SK-N-SH (cell line): ENCODE data around the gene GTF3C1. TPM values are rescaled to one million over a fixed set of nuclear protein-coding genes. Genes with fewer than 3 reads are reported as not detected.

Source experiments
- CTCF ChIA-PET: fragments of 300-600, 350-600 bp; formaldehyde crosslinking; extraction: SDS; loops from one replicate; lab custom pipeline; 2021; lab: Yijun Ruan, JAX
- POLR2A ChIA-PET: fragments of 350-600 bp; sonication (Branson Sonifier 250); formaldehyde crosslinking; extraction: SDS; loops from one replicate; lab custom pipeline; 2020; ENCODE audit warnings: antibody characterized with exemption, inconsistent platforms; lab: Yijun Ruan, JAX
- DNase-seq: peaks from one replicate; pipeline ENCODE4 v3.0.0; 2012
- H2AFZ ChIP-seq: fragments of 200-600 bp; sonication (generic); 2 replicates; pipeline ENCODE4 v1.8.1; 2016; ENCODE audit warnings: antibody characterized with exemption, mild to moderate bottlenecking, low read depth
- H3F3A ChIP-seq: fragments of 200-600 bp; sonication (generic); replicated peaks from 2 replicates; pipeline ENCODE3; 2016; ENCODE audit warnings: antibody characterized with exemption, mild to moderate bottlenecking; ENCODE audit not compliant: insufficient read depth
- H3K27ac ChIP-seq, 2 experiments: fragments of 200-500 bp in 1 of 2; fragments of 200-600 bp in 1 of 2; sonication (Bioruptor generic) in 1 of 2; sonication (generic), shearing (Covaris generic) in 1 of 2; 2 replicates each; pipeline versions ENCODE4 v1.5.1 to v1.6.1; 2014 to 2016; ENCODE audit warnings: low read depth in 2 of 2, inconsistent platforms in 1 of 2, low read length in 1 of 2, mild to moderate bottlenecking in 1 of 2, mixed read lengths in 1 of 2
- H3K27me3 ChIP-seq: fragments of 200-600 bp; sonication (generic), shearing (Covaris generic); 2 replicates; pipeline ENCODE4 v1.6.1; 2016; ENCODE audit warnings: mixed run types; ENCODE audit not compliant: insufficient read depth
- H3K36me3 ChIP-seq, 2 experiments: fragments of 200-500 bp in 1 of 2; fragments of 200-600 bp in 1 of 2; sonication (Bioruptor generic) in 1 of 2; sonication (generic) in 1 of 2; replicated peaks in 1 of 2; 2 replicates each; pipeline versions ENCODE3 to v1.5.1; 2014 to 2016; ENCODE audit warnings: low read length in 1 of 2, mild to moderate bottlenecking in 1 of 2; ENCODE audit not compliant: insufficient read depth in 2 of 2, control insufficient read depth in 1 of 2
- H3K4me1 ChIP-seq, 2 experiments: fragments of 200-500 bp in 1 of 2; fragments of 200-600 bp in 1 of 2; sonication (Bioruptor generic) in 1 of 2; sonication (generic), shearing (Covaris generic) in 1 of 2; 2 replicates each; pipeline versions ENCODE4 v1.5.1 to v1.6.1; 2014 to 2016; ENCODE audit warnings: low read depth in 1 of 2, low read length in 1 of 2, mixed run types in 1 of 2; ENCODE audit not compliant: insufficient read depth in 2 of 2, control insufficient read depth in 1 of 2
- H3K4me2 ChIP-seq: fragments of 200-600 bp; sonication (generic), shearing (Covaris generic); 2 replicates; pipeline ENCODE4 v1.6.1; 2017; ENCODE audit warnings: mixed run types
- H3K4me3 ChIP-seq, 2 experiments: fragments of 200-500 bp in 1 of 2; fragments of 200-600 bp in 1 of 2; sonication (Bioruptor generic) in 1 of 2; sonication (generic), shearing (Covaris generic) in 1 of 2; 2 replicates each; pipeline versions ENCODE4 v1.5.1 to v1.8.1; 2014 to 2016; ENCODE audit warnings: low read depth in 2 of 2, inconsistent platforms in 1 of 2, low read length in 1 of 2, mild to moderate bottlenecking in 1 of 2, mixed read lengths in 1 of 2, moderate library complexity in 1 of 2
- H3K79me2 ChIP-seq: fragments of 200-600 bp; sonication (generic); 2 replicates; pipeline ENCODE4 v1.8.1; 2017; ENCODE audit warnings: mild to moderate bottlenecking; ENCODE audit not compliant: insufficient read depth
- H3K9ac ChIP-seq: fragments of 200-600 bp; sonication (generic); 2 replicates; pipeline ENCODE4 v1.6.1; 2017; ENCODE audit warnings: mixed run types
- H3K9me2 ChIP-seq: fragments of 200-600 bp; sonication (generic); 2 replicates; pipeline ENCODE4 v1.6.1; 2017; ENCODE audit warnings: mixed run types
- H3K9me3 ChIP-seq: fragments of 200-600 bp; sonication (generic); 2 replicates; pipeline ENCODE4 v1.6.1; 2017; ENCODE audit warnings: mixed run types, mild to moderate bottlenecking, moderate library complexity
- H4K20me1 ChIP-seq: fragments of 200-600 bp; sonication (generic); 2 replicates; pipeline ENCODE4 v1.6.1; 2017; ENCODE audit warnings: mild to moderate bottlenecking, mixed run types; ENCODE audit not compliant: insufficient read depth
- CHD2 ChIP-seq: fragments of 150-350 bp; IDR thresholded peaks from 2 replicates; pipeline ENCODE4 v1.6.1; 2018; ENCODE audit warnings: low read length; ENCODE audit not compliant: partially characterized antibody
- CTCF ChIP-seq: fragments of 200-600 bp; sonication (generic); IDR thresholded peaks from 2 replicates; pipeline ENCODE4 v1.6.1; 2017; ENCODE audit warnings: antibody characterized with exemption, mild to moderate bottlenecking, moderate library complexity
- ELF1 ChIP-seq: IDR thresholded peaks from 2 replicates; pipeline ENCODE4 v1.4.0; 2012
- EP300 ChIP-seq, 2 experiments: IDR thresholded peaks; 2 replicates each; pipeline versions ENCODE4 v1.4.0 to v1.6.1; 2012; ENCODE audit warnings: borderline replicate concordance in 1 of 2, low read depth in 1 of 2, low read length in 1 of 2
- EZH2phosphoT487 ChIP-seq: fragments of 200-600 bp; sonication (generic); IDR thresholded peaks from 2 replicates; pipeline ENCODE4 v1.6.1; 2017; ENCODE audit warnings: low read depth, mixed run types, mild to moderate bottlenecking, antibody characterized with exemption, moderate library complexity, borderline replicate concordance
- FOSL2 ChIP-seq: IDR thresholded peaks from 2 replicates; pipeline ENCODE4 v1.4.0; 2012; ENCODE audit warnings: low read depth, mild to moderate bottlenecking, moderate library complexity, borderline replicate concordance
- GABPA ChIP-seq: IDR thresholded peaks from 2 replicates; pipeline ENCODE4 v1.4.0; 2012; ENCODE audit warnings: low read depth, mild to moderate bottlenecking
- IRF3 ChIP-seq: fragments of 150-350 bp; IDR thresholded peaks from 2 replicates; pipeline ENCODE4 v1.6.1; 2016; ENCODE audit warnings: mild to moderate bottlenecking, low read depth, low read length
- JUND ChIP-seq: IDR thresholded peaks from 2 replicates; pipeline ENCODE4 v1.4.0; 2012
- MAX ChIP-seq: IDR thresholded peaks from 2 replicates; pipeline ENCODE4 v1.4.0; 2012; ENCODE audit warnings: low read depth
- MEF2A ChIP-seq: IDR thresholded peaks from 2 replicates; pipeline ENCODE4 v1.4.0; 2012; ENCODE audit warnings: low read depth, borderline replicate concordance
- NFIC ChIP-seq: IDR thresholded peaks from 2 replicates; pipeline ENCODE4 v1.4.0; 2012; ENCODE audit warnings: borderline replicate concordance
- POLR2AphosphoS5 ChIP-seq: IDR thresholded peaks from 2 replicates; pipeline ENCODE4 v1.6.1; 2012; ENCODE audit warnings: low read depth, low read length
- RFX5 ChIP-seq: IDR thresholded peaks from 2 replicates; pipeline ENCODE4 v1.6.1; 2012; ENCODE audit warnings: mild to moderate bottlenecking, improper control_type of control experiment, low read length
- SIN3A ChIP-seq: IDR thresholded peaks from 2 replicates; pipeline ENCODE4 v1.6.1; 2012; ENCODE audit warnings: low read depth, mild to moderate bottlenecking, low read length, moderate library complexity, borderline replicate concordance
- SMC3 ChIP-seq: IDR thresholded peaks from 2 replicates; pipeline ENCODE4 v1.6.1; 2012; ENCODE audit warnings: low read depth, low read length, improper control_type of control experiment
- TAF1 ChIP-seq: IDR thresholded peaks from 2 replicates; pipeline ENCODE4 v1.6.1; 2012; ENCODE audit warnings: low read depth, mild to moderate bottlenecking, low read length, moderate library complexity, borderline replicate concordance
- TCF12 ChIP-seq: IDR thresholded peaks from 2 replicates; pipeline ENCODE4 v1.4.0; 2012
- ZBTB33 ChIP-seq: IDR thresholded peaks from 2 replicates; pipeline ENCODE4 v1.4.0; 2012; ENCODE audit warnings: low read depth, borderline replicate concordance
- WGBS: methylation state at CpG from one replicate; pipeline ENCODE4 v1.1.6; 2017; ENCODE audit warnings: low lambda C conversion rate; 5-methylcytosine and 5-hydroxymethylcytosine counted together
- polyA plus RNA-seq, 3 experiments: library from polyadenylated mRNA; depleted of rRNA; stranded (reverse); fragments of >200 nt; gene quantifications; 2 replicates each; pipeline ENCODE4 v1.2.3, GENCODE V29; 2012

GTF3C1 gene
- polyA plus RNA-seq, 1 of the 3 experiments (the other 2 are of a cell fraction): 47.2 TPM

- TF ChIP-seq ZBTB33 (no peak), POLR2AphosphoS5 (no peak), NFIC (no peak), TCF12 (no peak), JUND (no peak), EZH2phosphoT487 (no peak), RFX5 (no peak)
Observed at GRCh38 chr16:27480761-27481160, 69.0 kb downstream of the GTF3C1 start (continued).

GRCh38 chr16:27476240-27476639, 73.5 kb downstream of the GTF3C1 start:
- Histone ChIP-seq H3K9ac (peak overlapping the region; percentile 59), H3F3A (peaks cover 25% of the 10 kb centered on the region), H2AFZ (no peak overlapping the region), H3K4me3 (no peak overlapping the region), H3K9me2 (no peaks in the 10 kb centered on the region), H3K36me3 (peaks cover 49 to 63% of the 10 kb centered on the region in 2 experiments), H4K20me1 (no peaks in the 10 kb centered on the region), H3K27me3 (no peaks in the 10 kb centered on the region), H3K4me1 (peaks cover 0 to 16% of the 10 kb centered on the region in 2 experiments; a peak in 2 of 4 replicates), H3K4me2 (peak overlapping the region; percentile 71), H3K27ac (peak overlapping the region in 1 of 2 experiments; percentile 97; a peak in 2 of 4 replicates), H3K9me3 (no peaks in the 10 kb centered on the region), H3K79me2 (no peaks in the 10 kb centered on the region)
- CTCF ChIA-PET: no interaction called here
- 92% methylated on average over 9 of the region's 9 CpGs for WGBS
- TF ChIP-seq CTCF (peak; percentile 17), SIN3A (no peak)
- POLR2A ChIA-PET: no interaction called here
- DNase-seq: no peak

DNA sequence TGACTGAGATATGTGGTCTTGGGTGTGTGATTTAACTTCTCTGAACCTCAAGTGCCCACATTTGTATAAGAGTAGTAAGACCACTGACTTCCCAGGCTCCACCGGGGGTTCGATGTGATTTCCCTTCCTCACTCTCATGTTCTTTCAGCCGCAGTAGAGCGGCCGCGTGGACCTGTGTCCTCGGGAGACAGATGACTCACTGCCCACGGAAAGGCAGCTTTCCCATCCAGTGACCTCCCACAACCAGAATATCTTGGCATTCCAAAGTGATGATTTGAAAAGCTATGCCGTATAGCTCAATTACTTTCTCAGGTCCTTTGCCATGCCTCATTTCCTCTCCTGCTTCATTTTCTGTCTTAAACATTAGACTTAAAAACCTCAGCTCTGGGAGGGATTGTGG, 74.2 kb downstream of the GTF3C1 start:
- H3K9ac ChIP-seq: peak overlapping the region; percentile 59
- TF ChIP-seq GABPA: no peak
- no peak for TF ChIP-seq SMC3
- no peak for TF ChIP-seq MEF2A
- TF ChIP-seq CHD2: no peak
- peak; percentile 62 for TF ChIP-seq TCF12
- no peak for TF ChIP-seq ELF1
- no peak for TF ChIP-seq IRF3
- no peak for TF ChIP-seq TAF1
- no peak for TF ChIP-seq NFIC
- TF ChIP-seq EZH2phosphoT487: no peak
- no peak for TF ChIP-seq RFX5
- TF ChIP-seq FOSL2: peak; percentile 85
- TF ChIP-seq MAX: peak; percentile 81
- TF ChIP-seq EP300 (IDR thresholded peaks at IDR 0.05; ENCODE audit: borderline replicate concordance in 1 of 2, low read depth in 1 of 2, low read length in 1 of 2): no peak
- no peak for TF ChIP-seq ZBTB33

More for the DNA sequence above, 74.2 kb downstream of the GTF3C1 start:
- Histone ChIP-seq H4K20me1 (no peaks in the 10 kb centered on the region), H2AFZ (no peak overlapping the region), H3K4me3 (no peak overlapping the region), H3K9me3 (no peaks in the 10 kb centered on the region), H3K27ac (peak overlapping the region in 1 of 2 experiments; percentile 97; a peak in 2 of 4 replicates), H3K27me3 (no peaks in the 10 kb centered on the region), H3F3A (peaks cover 25% of the 10 kb centered on the region), H3K79me2 (no peaks in the 10 kb centered on the region), H3K9me2 (no peaks in the 10 kb centered on the region), H3K4me1 (peaks cover 0 to 23% of the 10 kb centered on the region in 2 experiments; a peak in 2 of 4 replicates), H3K4me2 (peak overlapping the region; percentile 71), H3K36me3 (peaks cover 44 to 63% of the 10 kb centered on the region in 2 experiments)
- ChIA-PET CTCF (no interaction called here), POLR2A (no interaction called here)
- WGBS: 30% methylated on average over 9 of the region's 9 CpGs
- no peak for DNase-seq
